Gastrocnemius medialis (tissue), 4 donors: ENCODE measurements around the gene GMEB2. TPM values are rescaled to one million over a fixed set of nuclear protein-coding genes. Genes with fewer than 3 reads are reported as not detected.

Experiments
- ATAC-seq, 2 donors: fragments of 150-250 bp; one replicate each; pipeline ENCODE4 v1.9.1; 2016
- DNase-seq, 2 donors: peaks; one replicate each; pipeline ENCODE4 v3.0.0-alpha.2; 2019
- H3K27ac ChIP-seq, 4 donors: fragments of 200-600 bp; sonication (generic); 1 replicate in 1 of 4; 2 replicates in 3 of 4; pipeline ENCODE4 v1.5.1; 2016 to 2018; ENCODE audit warnings: mild to moderate bottlenecking in 2 of 4, moderate library complexity in 1 of 4
- H3K27me3 ChIP-seq, 3 donors: fragments of 200-600 bp; sonication (generic) in 2 of 3; 1 replicate in 1 of 3; 2 replicates in 2 of 3; pipeline versions ENCODE4 v1.5.1 to v1.6.0; 2016 to 2019; ENCODE audit warnings: mild to moderate bottlenecking in 1 of 3, moderate library complexity in 1 of 3
- H3K36me3 ChIP-seq, 2 donors: fragments of 200-600 bp; sonication (generic) in 1 of 2; one replicate each; pipeline ENCODE4 v1.5.1; 2017 to 2018
- H3K4me1 ChIP-seq, 2 donors: fragments of 200-600 bp; sonication (generic) in 1 of 2; one replicate each; pipeline ENCODE4 v1.5.1; 2016 to 2017; ENCODE audit warnings: mild to moderate bottlenecking in 2 of 2
- H3K4me3 ChIP-seq, 4 donors: fragments of 200-600 bp; sonication (generic) in 3 of 4; 1 replicate in 1 of 4; 2 replicates in 3 of 4; pipeline ENCODE4 v1.5.1; 2016 to 2019; ENCODE audit warnings: mild to moderate bottlenecking in 2 of 4
- H3K9me3 ChIP-seq, 3 donors: fragments of 200-600 bp; sonication (generic) in 2 of 3; 1 replicate in 1 of 3; 2 replicates in 2 of 3; pipeline ENCODE4 v1.5.1; 2016 to 2019
- POLR2A ChIP-seq, 2 donors: fragments of 450-650 bp; IDR thresholded peaks; one replicate each; pipeline ENCODE4 v1.6.1; 2017; ENCODE audit warnings: antibody characterized with exemption in 2 of 2, mild to moderate bottlenecking in 2 of 2, moderate library complexity in 2 of 2
- in situ Hi-C, 4 donors: fragments of 200-750 bp; cut with MboI; loops; one replicate each; pipeline versions ENCODE4 v1.15.0 to v1.8.0; 2017; ENCODE audit warnings: low sequenced_read_pairs in 4 of 4
- intact Hi-C: fragments of 100-400 bp; cut with DNase I; formaldehyde crosslinking; loops from one replicate; pipeline ENCODE4 v1.15.1; 2023; ENCODE audit warnings: low total_unique reads
- total RNA-seq, 4 donors: library from RNA; depleted of rRNA; stranded (reverse); fragments of >200 nt; gene quantifications; one replicate each; pipeline versions ENCODE4 v1.1.0 to v1.2.3, GENCODE V29; 2016
- TF ChIP-seq, protein P1 (sequence below), 5 experiments: fragments of 450-650 bp in 3 of 5; fragments of 200-600 bp in 2 of 5; sonication (generic) in 2 of 5; IDR thresholded peaks in 4 of 5; conservative IDR thresholded peaks in 1 of 5; 1 replicate in 4 of 5; 2 replicates in 1 of 5; pipeline ENCODE4 v1.5.1; 2016 to 2019; ENCODE audit warnings: antibody characterized with exemption in 5 of 5, mild to moderate bottlenecking in 3 of 5, moderate library complexity in 3 of 5

The GMEB2 gene
- total RNA-seq, 4 donors from 2014 or later = 6.1 to 14.3 (median 6.8) TPM

DNA sequence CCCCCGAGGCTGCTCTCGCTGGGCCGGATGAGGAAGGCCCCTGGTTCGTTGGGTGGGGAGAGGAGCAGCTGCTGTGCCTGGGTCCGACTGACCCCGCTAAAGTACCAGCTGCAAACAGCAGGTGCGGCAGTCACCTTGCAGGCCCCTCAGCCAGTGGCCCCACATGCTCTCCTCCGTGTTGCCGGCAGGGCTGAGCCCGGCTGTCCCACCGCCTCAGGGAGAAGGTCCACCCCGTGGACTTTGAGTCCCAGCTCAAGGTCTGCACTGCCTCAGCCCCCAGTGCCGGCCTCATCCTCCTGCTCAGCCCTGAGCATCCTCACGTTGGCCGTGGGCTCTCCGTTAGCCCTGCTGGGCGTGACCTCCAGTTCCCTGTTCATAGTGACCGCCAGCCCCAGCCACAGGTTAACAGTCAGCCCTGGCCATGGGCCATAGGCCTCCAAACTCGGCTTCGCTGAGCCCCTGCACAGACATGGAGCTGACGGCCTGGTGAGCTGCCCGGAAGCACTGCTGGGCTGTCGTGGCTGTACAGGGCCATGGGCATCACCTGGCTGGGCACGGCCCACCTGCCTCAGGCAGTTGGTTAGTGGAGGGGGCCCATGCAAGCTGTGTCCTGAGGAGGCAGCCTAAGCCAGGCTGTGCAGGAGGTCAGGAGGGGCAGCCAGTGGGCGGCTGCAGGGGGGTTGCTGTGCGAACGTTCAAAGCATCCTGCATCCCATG is 82.5 kb downstream of the GMEB2 start:
- in situ Hi-C loops (loop anchor here in 1 of 4 donors (25.0 kb wide), 1 partner anchor 93 kb away; the partner anchor contains the start of gene GMEB2), intact Hi-C loops (no loop called here)
- Histone ChIP-seq H3K36me3 (no peaks in the 10 kb centered on the region), H3K27me3 (peaks cover 18 to 29% (median 26%) of the 10 kb centered on the region in 3 donors), H3K4me3 (no peak overlapping the region), H3K4me1 (no peaks in the 10 kb centered on the region), H3K9me3 (no peaks in the 10 kb centered on the region), H3K27ac (no peak overlapping the region)
- no peak for ATAC-seq
- no peak for DNase-seq
- TF ChIP-seq POLR2A (IDR thresholded peaks at IDR 0.05) = no peak
- TF ChIP-seq, protein P1, sequence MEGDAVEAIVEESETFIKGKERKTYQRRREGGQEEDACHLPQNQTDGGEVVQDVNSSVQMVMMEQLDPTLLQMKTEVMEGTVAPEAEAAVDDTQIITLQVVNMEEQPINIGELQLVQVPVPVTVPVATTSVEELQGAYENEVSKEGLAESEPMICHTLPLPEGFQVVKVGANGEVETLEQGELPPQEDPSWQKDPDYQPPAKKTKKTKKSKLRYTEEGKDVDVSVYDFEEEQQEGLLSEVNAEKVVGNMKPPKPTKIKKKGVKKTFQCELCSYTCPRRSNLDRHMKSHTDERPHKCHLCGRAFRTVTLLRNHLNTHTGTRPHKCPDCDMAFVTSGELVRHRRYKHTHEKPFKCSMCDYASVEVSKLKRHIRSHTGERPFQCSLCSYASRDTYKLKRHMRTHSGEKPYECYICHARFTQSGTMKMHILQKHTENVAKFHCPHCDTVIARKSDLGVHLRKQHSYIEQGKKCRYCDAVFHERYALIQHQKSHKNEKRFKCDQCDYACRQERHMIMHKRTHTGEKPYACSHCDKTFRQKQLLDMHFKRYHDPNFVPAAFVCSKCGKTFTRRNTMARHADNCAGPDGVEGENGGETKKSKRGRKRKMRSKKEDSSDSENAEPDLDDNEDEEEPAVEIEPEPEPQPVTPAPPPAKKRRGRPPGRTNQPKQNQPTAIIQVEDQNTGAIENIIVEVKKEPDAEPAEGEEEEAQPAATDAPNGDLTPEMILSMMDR (IDR thresholded peaks at IDR 0.05 in 4 of 5, conservative IDR thresholded peaks at IDR 0.05 in 1 of 5) = no peak

DNA sequence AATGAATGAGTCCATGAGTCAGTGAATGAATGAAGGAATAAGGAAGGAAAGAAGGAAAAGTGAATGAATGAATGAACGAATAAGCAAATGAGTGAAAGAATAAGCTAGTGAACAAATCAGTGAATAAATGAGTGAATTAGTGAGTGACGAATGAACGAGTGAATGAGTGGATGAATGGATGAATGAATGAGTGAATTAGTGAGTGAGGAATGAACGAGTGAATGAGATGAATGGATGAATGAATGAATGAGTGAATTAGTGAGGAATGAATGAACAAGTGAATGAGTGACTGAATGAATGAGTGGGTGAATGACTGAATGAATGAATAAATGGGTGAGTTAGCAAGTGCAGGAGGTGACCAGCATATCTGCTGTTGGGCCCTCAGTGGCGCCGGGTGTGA is 83.2 kb downstream of the GMEB2 start:
- ATAC-seq (no peak), DNase-seq (no peak)
- Histone ChIP-seq H3K4me1 (no peaks in the 10 kb centered on the region), H3K27me3 (peaks cover 16 to 24% (median 24%) of the 10 kb centered on the region in 3 donors), H3K4me3 (no peak overlapping the region), H3K27ac (no peak overlapping the region), H3K9me3 (no peaks in the 10 kb centered on the region), H3K36me3 (no peaks in the 10 kb centered on the region)
- intact Hi-C loops (no loop called here), in situ Hi-C loops (loop anchor here in 1 of 4 donors (25.0 kb wide), 1 partner anchor 94 kb away; the partner anchor contains the start of gene GMEB2)
- TF ChIP-seq, protein P1 (IDR thresholded peaks at IDR 0.05 in 4 of 5, conservative IDR thresholded peaks at IDR 0.05 in 1 of 5) = no peak
- no peak for TF ChIP-seq POLR2A (IDR thresholded peaks at IDR 0.05)

DNA sequence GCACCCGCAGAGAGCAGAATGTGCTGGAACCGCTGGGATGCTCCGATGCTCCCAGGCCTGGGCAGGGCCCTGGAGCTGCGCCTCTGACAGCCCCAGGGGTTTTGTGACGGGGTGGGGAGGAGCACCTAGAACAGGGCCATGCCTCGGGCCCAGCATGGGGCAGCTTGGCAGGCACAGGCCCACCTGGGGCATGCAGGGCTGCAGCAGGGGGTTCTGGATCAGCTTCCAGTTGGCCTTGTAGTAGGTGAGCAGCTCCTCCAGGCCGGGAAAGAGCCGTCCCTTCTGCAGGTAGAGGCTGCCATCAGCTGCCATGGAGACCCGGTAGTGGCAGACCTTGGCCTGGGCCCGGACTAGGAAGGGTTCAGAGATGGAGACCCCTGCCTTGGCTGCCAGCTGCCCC is 83.8 kb downstream of the GMEB2 start:
- no peaks in the 10 kb centered on the region for H3K36me3 ChIP-seq
- DNase-seq (no peak), ATAC-seq (no peak)
- no peak overlapping the region for H3K27ac ChIP-seq
- no peaks in the 10 kb centered on the region for H3K9me3 ChIP-seq
- intact Hi-C loops = no loop called here
- in situ Hi-C loops = loop anchor here in 1 of 4 donors (25.0 kb wide), 1 partner anchor 94 kb away; the partner anchor contains the start of gene GMEB2
- H3K27me3 ChIP-seq = peaks cover 10 to 18% (median 18%) of the 10 kb centered on the region in 3 donors
- H3K4me3 ChIP-seq = no peak overlapping the region
- peaks cover 0 to 2% of the 10 kb centered on the region in 2 donors for H3K4me1 ChIP-seq
- TF ChIP-seq, protein P1 (IDR thresholded peaks at IDR 0.05 in 4 of 5, conservative IDR thresholded peaks at IDR 0.05 in 1 of 5) = no peak
- TF ChIP-seq POLR2A (IDR thresholded peaks at IDR 0.05) = no peak

DNA sequence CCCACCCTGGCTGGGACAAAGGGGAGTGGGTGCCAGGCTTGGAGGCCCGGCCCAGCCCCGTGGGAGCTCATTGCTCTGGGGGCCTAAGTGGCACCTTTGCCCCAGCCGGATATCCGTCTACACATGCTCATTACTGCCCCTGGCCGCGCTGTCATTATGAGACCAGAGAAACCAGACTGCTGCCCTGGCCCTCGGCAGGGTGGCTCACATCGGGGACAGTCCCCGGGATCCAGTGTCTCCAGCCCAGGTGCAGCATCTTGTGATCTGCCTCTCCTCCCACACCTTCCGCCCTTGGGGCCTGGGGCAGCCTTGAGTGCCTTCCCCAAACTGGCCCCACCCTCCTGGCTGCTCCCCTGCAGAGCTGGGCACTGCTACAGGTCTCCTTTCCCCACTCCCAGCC is 84.2 kb downstream of the GMEB2 start:
- intact Hi-C loops = no loop called here
- H3K4me1 ChIP-seq = peaks cover 0 to 4% of the 10 kb centered on the region in 2 donors
- no peaks in the 10 kb centered on the region for H3K36me3 ChIP-seq
- no peak overlapping the region for H3K4me3 ChIP-seq
- H3K9me3 ChIP-seq = no peaks in the 10 kb centered on the region
- peaks cover 6 to 15% (median 13%) of the 10 kb centered on the region in 3 donors for H3K27me3 ChIP-seq
- in situ Hi-C loops = loop anchor here in 1 of 4 donors (25.0 kb wide), 1 partner anchor 95 kb away; the partner anchor contains the start of gene GMEB2
- TF ChIP-seq POLR2A (IDR thresholded peaks at IDR 0.05) = no peak
- TF ChIP-seq, protein P1 (IDR thresholded peaks at IDR 0.05 in 4 of 5, conservative IDR thresholded peaks at IDR 0.05 in 1 of 5) = no peak
- no peak overlapping the region for H3K27ac ChIP-seq
- no peak for DNase-seq
- ATAC-seq = no peak
